IMR-90 (cell line): ENCODE measurements around the gene GSG1. TPM values are rescaled to one million over a fixed set of nuclear protein-coding genes. Genes with fewer than 3 reads are reported as not detected.

ENCODE experiments used
- ATAC-seq: fragments of 200-7000 bp; cut with Tn5 transposase; 2 replicates; pipeline ENCODE4 v1.9.1; 2020; ENCODE audit warnings: low read depth, mild to moderate bottlenecking, moderate library complexity
- BruUV-seq: library from RNA; stranded (reverse); fragments of 400-500 nt; replicated peaks from 2 replicates; lab custom pipeline; 2021; lab: Mats Ljungman, UMichigan
- CTCF ChIA-PET: fragments of 300-600 bp; formaldehyde crosslinking; extraction: SDS; loops from one replicate; lab custom pipeline; 2021; ENCODE audit warnings: antibody characterized with exemption; lab: Yijun Ruan, JAX
- POLR2A ChIA-PET: fragments of 300-600 bp; sonication (Branson Sonifier 250); formaldehyde crosslinking; loops from one replicate; lab custom pipeline; 2022; ENCODE audit warnings: antibody characterized with exemption; ENCODE audit not compliant: unreplicated experiment; lab: Charles Lee
- DNase-seq: peaks from one replicate; pipeline ENCODE4 v3.0.0; 2013
- H2AFZ ChIP-seq: replicated peaks from 2 replicates; pipeline ENCODE3; 2013; ENCODE audit warnings: low read length, mild to moderate bottlenecking; ENCODE audit not compliant: poor library complexity
- H2AK5ac ChIP-seq: 2 replicates; pipeline ENCODE4 v1.6.1; 2013; ENCODE audit warnings: low read depth, low read length, inconsistent platforms
- H2AK9ac ChIP-seq: replicated peaks from 2 replicates; pipeline ENCODE3; 2013; ENCODE audit warnings: mild to moderate bottlenecking, low read depth, low read length, moderate library complexity; ENCODE audit not compliant: poor library complexity
- H2BK120ac ChIP-seq: 2 replicates; pipeline ENCODE4 v1.6.1; 2013; ENCODE audit warnings: low read depth, low read length, inconsistent platforms
- H2BK15ac ChIP-seq: 3 replicates; pipeline ENCODE4 v1.6.1; 2013; ENCODE audit warnings: low read depth, low read length, inconsistent platforms
- H2BK20ac ChIP-seq: 2 replicates; pipeline ENCODE4 v1.6.1; 2013; ENCODE audit warnings: low read depth, mild to moderate bottlenecking, inconsistent platforms, low read length, moderate library complexity
- H2BK5ac ChIP-seq: 2 replicates; pipeline ENCODE4 v1.6.1; 2013; ENCODE audit warnings: mild to moderate bottlenecking, low read depth, low read length, inconsistent platforms; ENCODE audit not compliant: poor library complexity, severe bottlenecking
- H3K14ac ChIP-seq: replicated peaks from 2 replicates; pipeline ENCODE4 v1.6.1; 2013; ENCODE audit warnings: low read depth, low read length, inconsistent platforms
- H3K18ac ChIP-seq: 2 replicates; pipeline ENCODE4 v1.6.1; 2013; ENCODE audit warnings: low read depth, low read length, control low read depth
- H3K23ac ChIP-seq: 2 replicates; pipeline ENCODE4 v1.6.1; 2013; ENCODE audit warnings: low read depth, low read length, inconsistent platforms
- H3K27ac ChIP-seq: 2 replicates; pipeline ENCODE4 v1.5.1; 2013; ENCODE audit warnings: mild to moderate bottlenecking, control low read depth, low read length; ENCODE audit not compliant: insufficient read depth
- H3K27me3 ChIP-seq: 2 replicates; pipeline ENCODE4 v1.6.1; 2013; ENCODE audit warnings: low read length; ENCODE audit not compliant: control insufficient read depth, insufficient read depth
- H3K36me3 ChIP-seq: 2 replicates; pipeline ENCODE4 v1.6.1; 2013; ENCODE audit warnings: low read length, mixed read lengths; ENCODE audit not compliant: control insufficient read depth, insufficient read depth
- H3K4ac ChIP-seq: 2 replicates; pipeline ENCODE4 v1.6.1; 2013; ENCODE audit warnings: low read depth, low read length, inconsistent platforms
- H3K4me1 ChIP-seq: 2 replicates; pipeline ENCODE4 v1.6.1; 2013; ENCODE audit warnings: low read length, mixed read lengths; ENCODE audit not compliant: control insufficient read depth, insufficient read depth
- H3K4me2 ChIP-seq: 2 replicates; pipeline ENCODE4 v1.6.1; 2013; ENCODE audit warnings: low read depth, mild to moderate bottlenecking, control low read depth, low read length, moderate library complexity
- H3K4me3 ChIP-seq: 2 replicates; pipeline ENCODE4 v1.5.1; 2013; ENCODE audit warnings: low read depth, mild to moderate bottlenecking, control low read depth, low read length, moderate library complexity; ENCODE audit not compliant: insufficient read depth
- H3K56ac ChIP-seq: 2 replicates; pipeline ENCODE4 v1.6.1; 2013; ENCODE audit warnings: low read length, inconsistent platforms; ENCODE audit not compliant: insufficient read depth; ENCODE audit errors: extremely low read depth
- H3K79me1 ChIP-seq, 2 experiments: 2 replicates each; pipeline ENCODE4 v1.6.1; 2013; ENCODE audit warnings: low read length in 2 of 2, inconsistent platforms in 1 of 2, low read depth in 1 of 2
- H3K9ac ChIP-seq: 2 replicates; pipeline ENCODE4 v1.6.1; 2013; ENCODE audit warnings: low read depth, low read length, control low read depth
- H3K9me1 ChIP-seq: 2 replicates; pipeline ENCODE4 v1.6.1; 2013; ENCODE audit warnings: low read length, inconsistent platforms; ENCODE audit not compliant: insufficient read depth
- H3K9me3 ChIP-seq: 2 replicates; pipeline ENCODE4 v1.6.1; 2013; ENCODE audit warnings: low read length; ENCODE audit not compliant: control insufficient read depth, insufficient read depth
- H4K20me1 ChIP-seq: 2 replicates; pipeline ENCODE4 v1.6.1; 2013; ENCODE audit warnings: low read length, inconsistent platforms; ENCODE audit not compliant: insufficient read depth
- H4K5ac ChIP-seq: 2 replicates; pipeline ENCODE4 v1.6.1; 2013; ENCODE audit warnings: mild to moderate bottlenecking, low read depth, low read length, control low read depth
- H4K8ac ChIP-seq, 2 experiments: 2 replicates each; pipeline ENCODE4 v1.6.1; 2013; ENCODE audit warnings: low read depth in 2 of 2, low read length in 2 of 2, control low read depth in 1 of 2, inconsistent platforms in 1 of 2
- H4K91ac ChIP-seq: 2 replicates; pipeline ENCODE4 v1.6.1; 2013; ENCODE audit warnings: low read depth, low read length, inconsistent platforms; ENCODE audit not compliant: insufficient read depth
- CHD1 ChIP-seq: IDR thresholded peaks from 2 replicates; pipeline ENCODE4 v1.6.1; 2012; ENCODE audit warnings: low read depth, low read length, improper control_type of control experiment
- FOS ChIP-seq: fragments of 150-350 bp; IDR thresholded peaks from 2 replicates; pipeline ENCODE4 v1.6.1; 2016; ENCODE audit warnings: low read depth, low read length
- MAFK ChIP-seq: IDR thresholded peaks from 2 replicates; pipeline ENCODE4 v1.6.1; 2012; ENCODE audit warnings: low read depth, low read length, improper control_type of control experiment
- NFE2L2 ChIP-seq: fragments of 150-350 bp; IDR thresholded peaks from 2 replicates; pipeline ENCODE4 v1.6.1; 2016; ENCODE audit warnings: low read depth, mild to moderate bottlenecking, low read length
- POLR2A ChIP-seq: IDR thresholded peaks from 2 replicates; pipeline ENCODE4 v1.6.1; 2012; ENCODE audit warnings: mild to moderate bottlenecking, low read depth, low read length
- RAD21 ChIP-seq: IDR thresholded peaks from 2 replicates; pipeline ENCODE4 v1.6.1; 2012; ENCODE audit warnings: low read length, improper control_type of control experiment
- WGBS, 2 experiments: methylation state at CpG; one replicate each; pipeline versions ENCODE4 v1.1.5 to v1.1.7; 2013; ENCODE audit warnings: missing lambda C conversion rate in 2 of 2; ENCODE audit not compliant: insufficient read length in 1 of 2; ENCODE audit errors: extremely low coverage in 2 of 2; 5-methylcytosine and 5-hydroxymethylcytosine counted together
- dilution Hi-C: fragments of 300-500 bp; cut with HindIII; formaldehyde crosslinking; loops from one replicate; pipeline ENCODE4 v1.14.3; 2018; ENCODE audit warnings: low sequenced_read_pairs; ENCODE audit not compliant: unreplicated experiment
- in situ Hi-C: fragments of 300-500 bp; cut with MboI; formaldehyde crosslinking; loops from 3 replicates; pipeline ENCODE4 v1.14.3; 2019; ENCODE audit warnings: low sequenced_read_pairs, inconsistent platforms, mixed read lengths
- intact Hi-C: fragments of 100-400 bp; cut with micrococcal nuclease; formaldehyde crosslinking; loops from 2 replicates; pipeline ENCODE4 v1.10.0; 2022
- polyA plus RNA-seq, 3 experiments: library from polyadenylated mRNA; depleted of rRNA; stranded (reverse); fragments of >200 nt; gene quantifications; 2 replicates each; pipeline ENCODE4 v1.2.3, GENCODE V29; 2012; ENCODE audit warnings: low replicate concordance in 1 of 3
- total RNA-seq: library from RNA; depleted of rRNA; stranded (reverse); fragments of >200 nt; gene quantifications from 2 replicates; pipeline ENCODE4 v1.2.3, GENCODE V29; 2012
- TF ChIP-seq, protein P1 (sequence below): fragments of 150-350 bp; IDR thresholded peaks from 2 replicates; pipeline ENCODE4 v1.6.1; 2016; ENCODE audit warnings: low read depth, mild to moderate bottlenecking, low read length, moderate library complexity, borderline replicate concordance
- TF ChIP-seq, protein P2 (sequence below): fragments of 150-350 bp; IDR thresholded peaks from 2 replicates; pipeline ENCODE4 v1.6.1; 2017; ENCODE audit warnings: mild to moderate bottlenecking, antibody characterized with exemption, low read length, low read depth

The GSG1 gene
- total and polyA plus RNA-seq, 2 of the 4 experiments (the other 2 are of a cell fraction), result 1.8 to 2.9 TPM

DNA sequence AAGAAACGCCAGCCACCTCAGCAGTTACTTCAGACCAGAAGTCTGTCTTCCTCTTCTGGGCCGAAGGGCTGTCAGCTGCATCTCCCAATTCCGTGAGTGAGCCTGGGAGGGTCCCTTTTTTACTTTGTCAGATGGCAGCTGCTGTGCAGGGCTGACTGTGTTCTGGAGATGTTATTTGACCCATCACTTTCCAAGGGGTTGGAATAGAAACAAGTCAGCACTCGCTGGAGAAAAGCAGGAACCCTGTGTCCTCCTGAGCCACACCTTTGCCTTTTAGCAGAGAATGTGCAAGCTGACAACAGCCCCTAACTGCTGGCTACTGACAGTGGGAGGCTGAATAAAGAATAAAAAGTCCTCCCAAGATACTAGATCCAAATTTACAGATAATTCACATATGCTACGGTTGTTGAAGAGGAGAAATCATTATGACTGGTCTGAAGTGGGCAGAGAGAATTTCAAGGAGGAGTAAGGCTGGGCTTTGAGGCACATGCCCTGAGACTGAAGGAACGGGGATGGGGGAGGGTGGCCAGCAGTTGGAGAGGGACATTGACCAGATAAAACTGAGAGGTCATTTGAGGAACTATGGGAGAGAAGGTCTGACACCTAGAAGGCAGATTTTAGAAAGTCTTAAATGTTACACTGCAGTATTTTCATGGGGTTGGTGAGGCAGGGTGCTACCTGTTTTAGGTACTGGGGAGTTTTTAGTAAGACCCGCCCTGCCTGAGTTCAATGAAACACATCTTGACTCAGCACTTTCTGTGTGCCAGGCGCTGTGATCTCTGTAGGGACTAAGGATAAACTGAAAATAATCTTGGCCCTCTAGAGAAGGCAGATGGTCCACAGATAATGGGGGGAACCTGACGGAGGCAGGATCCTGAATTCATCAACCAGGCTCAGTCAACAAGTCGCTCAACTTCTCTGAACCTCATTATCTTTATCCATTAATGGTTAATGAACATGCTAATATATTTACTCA is 31.9 kb downstream of the GSG1 start:
- H2AFZ ChIP-seq, result no peak overlapping the region
- ChIA-PET POLR2A (no interaction called here), CTCF (no interaction called here)
- no peak overlapping the region for H2BK120ac ChIP-seq
- 0 out of 2 replicates have a peak, but pooled peaks cover 14% of the 10 kb centered on the region for H3K9me1 ChIP-seq
- H3K36me3 ChIP-seq, result peaks cover 4% of the 10 kb centered on the region; the same call in 1 of the 2 replicates
- H3K18ac ChIP-seq, result no peak overlapping the region
- no peak overlapping the region for H3K4ac ChIP-seq
- in situ Hi-C loops (no loop called here), dilution Hi-C loops (no loop called here), intact Hi-C loops (no loop called here)
- H2BK20ac ChIP-seq, result no peak overlapping the region
- no peaks in the 10 kb centered on the region for H3K9me3 ChIP-seq
- ATAC-seq (no peak), DNase-seq (no peak)
- H3K79me1 ChIP-seq, result no peaks in the 10 kb centered on the region
- H3K27me3 ChIP-seq, result no peaks in the 10 kb centered on the region
- H2BK15ac ChIP-seq, result no peak overlapping the region
- H3K4me1 ChIP-seq, result peaks cover 9% of the 10 kb centered on the region
- 83% methylated on average over 1 of the region's 10 CpGs; no CpG with 5 or more reads in 1 of the 2 experiments for WGBS, 2 experiments
- no peak overlapping the region for H2AK9ac ChIP-seq
- no peak overlapping the region for H3K4me2 ChIP-seq
- no peak overlapping the region for H3K9ac ChIP-seq
- BruUV-seq, result no TSS peak
- H3K27ac ChIP-seq, result no peak overlapping the region
- TF ChIP-seq NFE2L2 (no peak), POLR2A (no peak), RAD21 (no peak), CHD1 (no peak), FOS (no peak), MAFK (no peak)
- TF ChIP-seq, protein P1, sequence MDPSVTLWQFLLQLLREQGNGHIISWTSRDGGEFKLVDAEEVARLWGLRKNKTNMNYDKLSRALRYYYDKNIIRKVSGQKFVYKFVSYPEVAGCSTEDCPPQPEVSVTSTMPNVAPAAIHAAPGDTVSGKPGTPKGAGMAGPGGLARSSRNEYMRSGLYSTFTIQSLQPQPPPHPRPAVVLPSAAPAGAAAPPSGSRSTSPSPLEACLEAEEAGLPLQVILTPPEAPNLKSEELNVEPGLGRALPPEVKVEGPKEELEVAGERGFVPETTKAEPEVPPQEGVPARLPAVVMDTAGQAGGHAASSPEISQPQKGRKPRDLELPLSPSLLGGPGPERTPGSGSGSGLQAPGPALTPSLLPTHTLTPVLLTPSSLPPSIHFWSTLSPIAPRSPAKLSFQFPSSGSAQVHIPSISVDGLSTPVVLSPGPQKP, result no peak
- TF ChIP-seq, protein P2, sequence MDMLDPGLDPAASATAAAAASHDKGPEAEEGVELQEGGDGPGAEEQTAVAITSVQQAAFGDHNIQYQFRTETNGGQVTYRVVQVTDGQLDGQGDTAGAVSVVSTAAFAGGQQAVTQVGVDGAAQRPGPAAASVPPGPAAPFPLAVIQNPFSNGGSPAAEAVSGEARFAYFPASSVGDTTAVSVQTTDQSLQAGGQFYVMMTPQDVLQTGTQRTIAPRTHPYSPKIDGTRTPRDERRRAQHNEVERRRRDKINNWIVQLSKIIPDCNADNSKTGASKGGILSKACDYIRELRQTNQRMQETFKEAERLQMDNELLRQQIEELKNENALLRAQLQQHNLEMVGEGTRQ, result no peak
- H4K8ac ChIP-seq, result no peak overlapping the region
- H3K14ac ChIP-seq, result no peak overlapping the region
- H2AK5ac ChIP-seq, result no peak overlapping the region
- no peak overlapping the region for H3K4me3 ChIP-seq
- H4K20me1 ChIP-seq, result no peaks in the 10 kb centered on the region
- H4K91ac ChIP-seq, result no peak overlapping the region
- H3K56ac ChIP-seq, result no peak overlapping the region
- H4K5ac ChIP-seq, result no peak overlapping the region
- no peak overlapping the region for H3K23ac ChIP-seq
- H2BK5ac ChIP-seq, result no peak overlapping the region
